ENCODE data around the gene DNAH2. TPM values are rescaled to one million over a fixed set of nuclear protein-coding genes. Genes with fewer than 3 reads are reported as not detected.

DNAH2 gene
- total and polyA plus RNA-seq, 4 experiments from 2014 or later = not detected

GRCh38 chr17:7792611-7793010 is 75.1 kb downstream of the DNAH2 start:
- H3K9me3 Mint-ChIP-seq = no peaks in the 10 kb centered on the region
- H3K36me3 Mint-ChIP-seq = no peaks in the 10 kb centered on the region
- Histone ChIP-seq H3K4me3 (ENCODE audit: low read length in 2 of 2) (no peak overlapping the region), H3K36me3 (ENCODE audit: insufficient read depth, low read length) (no peaks in the 10 kb centered on the region), H3K27ac (ENCODE audit: low read depth, low read length) (no peak overlapping the region), H3K4me1 (ENCODE audit: insufficient read depth, low read length) (no peaks in the 10 kb centered on the region), H3K9me3 (ENCODE audit: control insufficient read depth in 1 of 2, low read length in 2 of 2) (no peaks in the 10 kb centered on the region), H3K27me3 (ENCODE audit: insufficient read depth, low read length) (no peaks in the 10 kb centered on the region)
- no peaks in the 10 kb centered on the region for H3K4me1 Mint-ChIP-seq
- POLR2A ChIA-PET (ENCODE audit: partially characterized antibody) = no interaction called here
- CTCF ChIA-PET (ENCODE audit: partially characterized antibody) = no interaction called here
- peaks cover 3 to 7% of the 10 kb centered on the region in 2 donors for H3K27me3 Mint-ChIP-seq
- intact Hi-C loops (cut with micrococcal nuclease) = no loop called here
- DNase-seq = no peak
- no peak overlapping the region for H3K4me3 Mint-ChIP-seq
- H3K27ac Mint-ChIP-seq = no peak overlapping the region

- H3K9me3 Mint-ChIP-seq = no peaks in the 10 kb centered on the region
- H3K36me3 Mint-ChIP-seq = no peaks in the 10 kb centered on the region
- CTCF ChIA-PET (ENCODE audit: partially characterized antibody) = no interaction called here
These were observed 76.6 kb downstream of the DNAH2 start for GRCh38 chr17:7794075-7794663.

GRCh38 chr17:7797976-7798375 is 80.4 kb downstream of the DNAH2 start:
- H3K9me3 ChIP-seq (ENCODE audit: control insufficient read depth in 1 of 2, low read length in 2 of 2) = no peaks in the 10 kb centered on the region
- no peaks in the 10 kb centered on the region for H3K36me3 Mint-ChIP-seq
- no peak overlapping the region for H3K4me3 ChIP-seq (ENCODE audit: low read length in 2 of 2)
- H3K4me1 Mint-ChIP-seq = peaks cover 0 to 1% (median 0%) of the 10 kb centered on the region in 4 donors
- H3K4me1 ChIP-seq (ENCODE audit: insufficient read depth, low read length) = no peaks in the 10 kb centered on the region
- no peak overlapping the region for H3K27ac Mint-ChIP-seq
- H3K27me3 ChIP-seq (ENCODE audit: insufficient read depth, low read length) = no peaks in the 10 kb centered on the region
- intact Hi-C loops (cut with micrococcal nuclease) = no loop called here
- ChIA-PET CTCF (ENCODE audit: partially characterized antibody) (no interaction called here), POLR2A (ENCODE audit: partially characterized antibody) (no interaction called here)
- peaks cover 7 to 9% of the 10 kb centered on the region in 2 donors for H3K27me3 Mint-ChIP-seq
- no peak overlapping the region for H3K4me3 Mint-ChIP-seq
- H3K9me3 Mint-ChIP-seq = no peaks in the 10 kb centered on the region
- no peak overlapping the region for H3K27ac ChIP-seq (ENCODE audit: low read depth, low read length)
- DNase-seq = no peak
- H3K36me3 ChIP-seq (ENCODE audit: insufficient read depth, low read length) = no peaks in the 10 kb centered on the region

More at GRCh38 chr17:7794075-7794663, 76.6 kb downstream of the DNAH2 start:
- intact Hi-C loops (cut with micrococcal nuclease) = no loop called here
- H3K4me1 ChIP-seq (ENCODE audit: insufficient read depth, low read length) = no peaks in the 10 kb centered on the region
- Mint-ChIP-seq H3K4me1 (peaks cover 0 to 1% (median 0%) of the 10 kb centered on the region in 4 donors), H3K4me3 (no peak overlapping the region), H3K27me3 (peaks cover 7 to 8% of the 10 kb centered on the region in 2 donors), H3K27ac (no peak overlapping the region)
- no peaks in the 10 kb centered on the region for H3K27me3 ChIP-seq (ENCODE audit: insufficient read depth, low read length)
- H3K36me3 ChIP-seq (ENCODE audit: insufficient read depth, low read length) = no peaks in the 10 kb centered on the region
- no peak overlapping the region for H3K4me3 ChIP-seq (ENCODE audit: low read length in 2 of 2)
- no peak for DNase-seq
- POLR2A ChIA-PET (ENCODE audit: partially characterized antibody) = no interaction called here
- no peaks in the 10 kb centered on the region for H3K9me3 ChIP-seq (ENCODE audit: control insufficient read depth in 1 of 2, low read length in 2 of 2)
- H3K27ac ChIP-seq (ENCODE audit: low read depth, low read length) = no peak overlapping the region

- no peak overlapping the region for H3K4me3 Mint-ChIP-seq
- no peak for DNase-seq
- Histone ChIP-seq H3K9me3 (ENCODE audit: control insufficient read depth in 1 of 2, low read length in 2 of 2) (no peaks in the 10 kb centered on the region), H3K4me3 (ENCODE audit: low read length in 2 of 2) (no peak overlapping the region), H3K27ac (ENCODE audit: low read depth, low read length) (no peak overlapping the region), H3K27me3 (ENCODE audit: insufficient read depth, low read length) (no peaks in the 10 kb centered on the region), H3K36me3 (ENCODE audit: insufficient read depth, low read length) (no peaks in the 10 kb centered on the region), H3K4me1 (ENCODE audit: insufficient read depth, low read length) (no peaks in the 10 kb centered on the region)
- H3K36me3 Mint-ChIP-seq = no peaks in the 10 kb centered on the region
- intact Hi-C loops (cut with micrococcal nuclease) = no loop called here
- POLR2A ChIA-PET (ENCODE audit: partially characterized antibody) = no interaction called here
- CTCF ChIA-PET (ENCODE audit: partially characterized antibody) = no interaction called here
- peaks cover 0 to 1% (median 0%) of the 10 kb centered on the region in 4 donors for H3K4me1 Mint-ChIP-seq
- peaks cover 9 to 10% of the 10 kb centered on the region in 2 donors for H3K27me3 Mint-ChIP-seq
- H3K9me3 Mint-ChIP-seq = no peaks in the 10 kb centered on the region
- H3K27ac Mint-ChIP-seq = no peak overlapping the region
These were observed 81.3 kb downstream of the DNAH2 start for GRCh38 chr17:7798839-7799238.

- Mint-ChIP-seq H3K27ac (no peak overlapping the region), H3K27me3 (peaks cover 11 to 22% of the 10 kb centered on the region in 2 donors), H3K36me3 (no peaks in the 10 kb centered on the region), H3K4me1 (no peaks in the 10 kb centered on the region), H3K4me3 (no peak overlapping the region), H3K9me3 (no peaks in the 10 kb centered on the region)
- Histone ChIP-seq H3K27ac (ENCODE audit: low read depth, low read length) (no peak overlapping the region), H3K27me3 (ENCODE audit: insufficient read depth, low read length) (no peaks in the 10 kb centered on the region), H3K4me3 (ENCODE audit: low read length in 2 of 2) (no peak overlapping the region), H3K4me1 (ENCODE audit: insufficient read depth, low read length) (no peaks in the 10 kb centered on the region), H3K9me3 (ENCODE audit: control insufficient read depth in 1 of 2, low read length in 2 of 2) (no peaks in the 10 kb centered on the region), H3K36me3 (ENCODE audit: insufficient read depth, low read length) (no peaks in the 10 kb centered on the region)
- POLR2A ChIA-PET (ENCODE audit: partially characterized antibody) = no interaction called here
- CTCF ChIA-PET (ENCODE audit: partially characterized antibody) = no interaction called here
- intact Hi-C loops (cut with micrococcal nuclease) = no loop called here
- no peak for DNase-seq
These were observed 86.4 kb downstream of the DNAH2 start for GRCh38 chr17:7803981-7804380.

- ChIA-PET POLR2A (ENCODE audit: partially characterized antibody) (no interaction called here), CTCF (ENCODE audit: partially characterized antibody) (interaction anchor here (0.7 kb wide), 1 partner anchor 681 kb away, joined by 3 read pairs; no protein-coding TSS in a partner anchor)
- Histone ChIP-seq H3K4me3 (ENCODE audit: low read length in 2 of 2) (no peak overlapping the region), H3K27me3 (ENCODE audit: insufficient read depth, low read length) (no peaks in the 10 kb centered on the region), H3K9me3 (ENCODE audit: control insufficient read depth in 1 of 2, low read length in 2 of 2) (no peaks in the 10 kb centered on the region), H3K4me1 (ENCODE audit: insufficient read depth, low read length) (no peaks in the 10 kb centered on the region), H3K27ac (ENCODE audit: low read depth, low read length) (no peak overlapping the region), H3K36me3 (ENCODE audit: insufficient read depth, low read length) (no peaks in the 10 kb centered on the region)
- intact Hi-C loops (cut with micrococcal nuclease) = no loop called here
- H3K4me1 Mint-ChIP-seq = peaks cover 0 to 2% (median 0%) of the 10 kb centered on the region in 4 donors
- no peaks in the 10 kb centered on the region for H3K9me3 Mint-ChIP-seq
- peaks cover 15 to 24% of the 10 kb centered on the region in 2 donors for H3K27me3 Mint-ChIP-seq
- no peaks in the 10 kb centered on the region for H3K36me3 Mint-ChIP-seq
- no peak overlapping the region for H3K4me3 Mint-ChIP-seq
- peak overlapping the region in 1 of 7 donors; percentile 67 for H3K27ac Mint-ChIP-seq
- DNase-seq = no peak
These were observed 89.0 kb downstream of the DNAH2 start for GRCh38 chr17:7806587-7806986.

GRCh38 chr17:7807206-7807605 is 89.7 kb downstream of the DNAH2 start:
- no peaks in the 10 kb centered on the region for H3K36me3 Mint-ChIP-seq
- no peak overlapping the region for H3K4me3 Mint-ChIP-seq
- H3K4me1 Mint-ChIP-seq = peaks cover 0 to 2% (median 0%) of the 10 kb centered on the region in 4 donors
- intact Hi-C loops (cut with micrococcal nuclease) = no loop called here
- Histone ChIP-seq H3K27me3 (ENCODE audit: insufficient read depth, low read length) (no peaks in the 10 kb centered on the region), H3K36me3 (ENCODE audit: insufficient read depth, low read length) (no peaks in the 10 kb centered on the region), H3K4me3 (ENCODE audit: low read length in 2 of 2) (no peak overlapping the region), H3K27ac (ENCODE audit: low read depth, low read length) (no peak overlapping the region), H3K4me1 (ENCODE audit: insufficient read depth, low read length) (no peaks in the 10 kb centered on the region), H3K9me3 (ENCODE audit: control insufficient read depth in 1 of 2, low read length in 2 of 2) (no peaks in the 10 kb centered on the region)
- H3K9me3 Mint-ChIP-seq = no peaks in the 10 kb centered on the region
- ChIA-PET POLR2A (ENCODE audit: partially characterized antibody) (no interaction called here), CTCF (ENCODE audit: partially characterized antibody) (no interaction called here)
- DNase-seq = no peak
- H3K27ac Mint-ChIP-seq = no peak overlapping the region
- peaks cover 15 to 23% of the 10 kb centered on the region in 2 donors for H3K27me3 Mint-ChIP-seq
